HL-60 (cell line): ENCODE data around the gene DOCK9.

Experiments used
- DNase-seq, 2 experiments: peaks; one replicate each; pipeline ENCODE4 v3.0.0-alpha.2; 2010 to 2020; ENCODE audit warnings: low read depth in 1 of 2, low spot score in 1 of 2
- H3K27ac ChIP-seq: fragments of 250-450 bp; sonication (Bioruptor Pico); replicated peaks from 2 replicates; pipeline ENCODE4 v1.5.1; 2020; ENCODE audit warnings: mild to moderate bottlenecking, moderate library complexity
- H3K27me3 ChIP-seq: fragments of 250-450 bp; sonication (Bioruptor Pico); 2 replicates; pipeline ENCODE4 v1.5.1; 2021; ENCODE audit warnings: mild to moderate bottlenecking, moderate library complexity; ENCODE audit not compliant: insufficient read depth, poor library complexity, severe bottlenecking
- H3K4me3 ChIP-seq: replicated peaks from 2 replicates; pipeline ENCODE4 v1.5.1; 2011; ENCODE audit warnings: mild to moderate bottlenecking, control low read depth, low read length; ENCODE audit not compliant: insufficient read depth
- CTCF ChIP-seq: IDR thresholded peaks from one replicate; pipeline ENCODE4 v1.5.1; 2011; ENCODE audit warnings: low read length, control low read depth, inconsistent platforms; ENCODE audit not compliant: insufficient read depth
- GABPA ChIP-seq: IDR thresholded peaks from 2 replicates; pipeline ENCODE4 v1.6.1; 2012; ENCODE audit warnings: low read depth
- POLR2AphosphoS5 ChIP-seq: IDR thresholded peaks from 2 replicates; pipeline ENCODE4 v1.6.1; 2012; ENCODE audit warnings: low read depth
- REST ChIP-seq: IDR thresholded peaks from 2 replicates; pipeline ENCODE4 v1.6.1; 2012; ENCODE audit warnings: low read depth; ENCODE audit not compliant: insufficient replicate concordance
- SPI1 ChIP-seq: IDR thresholded peaks from 2 replicates; pipeline ENCODE4 v1.6.1; 2012; ENCODE audit warnings: low read depth, mild to moderate bottlenecking, borderline replicate concordance

The DOCK9 gene

GRCh38 chr13:98871727-98872126 lies 106.1 kb downstream of the DOCK9 start:
- Histone ChIP-seq H3K4me3 (no peak overlapping the region), H3K27me3 (no peaks in the 10 kb centered on the region), H3K27ac (no peak overlapping the region)
- TF ChIP-seq GABPA (no peak), SPI1 (no peak), REST (no peak), POLR2AphosphoS5 (no peak), CTCF (no peak)
- no peak for DNase-seq

GRCh38 chr13:98869408-98870090 lies 108.3 kb downstream of the DOCK9 start:
- no peak for DNase-seq
- no peak overlapping the region for H3K27ac ChIP-seq
- TF ChIP-seq SPI1 = no peak
- no peak for TF ChIP-seq CTCF
- TF ChIP-seq REST = no peak
- TF ChIP-seq GABPA = no peak
- no peak for TF ChIP-seq POLR2AphosphoS5
- no peak overlapping the region for H3K4me3 ChIP-seq
- no peaks in the 10 kb centered on the region for H3K27me3 ChIP-seq

- no peak overlapping the region for H3K4me3 ChIP-seq
- DNase-seq = no peak
- no peak overlapping the region for H3K27ac ChIP-seq
- no peaks in the 10 kb centered on the region for H3K27me3 ChIP-seq
- TF ChIP-seq GABPA (no peak), SPI1 (no peak), REST (no peak), CTCF (no peak)
Observed at GRCh38 chr13:98868932-98869331, 108.9 kb downstream of the DOCK9 start.
